Glomerular visceral epithelial cell (primary cell): ENCODE results near the gene OR2A7.
"Not testable (repeated sequence)": the region's sequence is repeated elsewhere in the genome, so short reads cannot be mapped to it uniquely, and the experiment has no call there.

Source experiments
- DNase-seq: peaks from one replicate; pipeline ENCODE4 v3.0.0-alpha.2; 2016; ENCODE audit errors: extremely low spot score

The OR2A7 gene

DNA sequence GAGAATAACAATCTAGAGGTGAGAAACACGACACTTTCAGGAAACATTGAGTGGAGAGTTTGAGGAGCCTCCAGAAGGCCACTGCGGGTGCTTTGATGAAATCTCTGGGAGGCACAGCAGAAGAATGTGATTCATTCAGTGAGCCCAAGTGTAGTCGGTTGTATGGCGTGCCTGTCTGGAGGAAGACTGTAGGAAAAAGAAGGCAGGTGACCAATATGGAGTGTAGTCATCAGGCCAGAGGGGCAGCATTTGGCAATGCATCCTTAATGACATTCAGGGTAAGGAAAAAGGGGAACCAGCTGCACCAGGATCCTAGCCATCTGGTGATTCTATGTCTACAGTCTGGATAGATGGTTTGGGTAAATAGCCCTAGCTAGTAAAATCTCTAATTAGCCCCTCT, 12.3 kb downstream of the OR2A7 start:
- DNase-seq, result not testable (repeated sequence)

GRCh38 chr7:144247674-144248330, 16.8 kb downstream of the OR2A7 start:
- not testable (repeated sequence) for DNase-seq

DNA sequence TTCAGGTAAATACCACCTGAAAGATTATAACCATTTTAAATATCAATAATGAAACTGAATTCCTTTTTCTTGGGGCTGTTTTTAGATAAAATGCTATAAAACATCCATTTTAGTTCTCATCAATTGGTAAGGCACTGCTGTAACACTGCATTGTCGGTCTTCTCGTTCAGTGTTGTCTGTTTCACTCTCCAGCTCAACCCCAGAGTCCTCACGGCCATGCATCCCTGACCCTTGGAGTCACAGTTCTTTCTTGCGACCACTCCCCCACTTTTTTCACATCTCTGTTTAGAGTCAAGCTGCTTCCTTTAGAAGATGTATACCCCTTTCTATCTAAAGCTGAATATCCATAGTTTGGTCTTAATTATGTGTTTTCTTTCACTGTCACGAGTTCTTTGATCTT, 17.6 kb downstream of the OR2A7 start:
- not testable (repeated sequence) for DNase-seq

- not testable (repeated sequence) for DNase-seq
These were observed 19.2 kb downstream of the OR2A7 start for GRCh38 chr7:144245372-144245771.

DNA sequence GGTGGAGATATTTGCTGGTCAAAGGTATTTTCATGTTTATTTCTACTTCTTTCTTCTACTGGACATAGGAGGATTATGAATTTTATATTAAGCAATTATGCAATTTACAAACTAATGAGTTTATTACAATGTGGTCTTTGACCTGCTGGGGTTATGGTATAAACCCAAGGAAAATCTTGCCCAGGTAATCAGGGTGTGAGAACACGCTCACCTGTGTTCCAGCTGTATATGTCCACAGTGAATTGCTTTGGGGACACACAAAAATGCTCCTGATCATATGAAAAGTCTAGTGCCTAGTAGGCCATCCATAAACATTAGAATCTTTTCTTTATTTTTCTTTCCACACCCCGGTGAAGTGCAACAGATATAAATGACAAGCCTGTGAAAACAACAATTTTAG, 25.2 kb downstream of the OR2A7 start, which contains the start of gene OR2A42:
Gene OR2A42 (minus strand): TSS at position 241 of the 400 bp plus-strand sequence. CDS start 6,762 bp downstream, outside the sequence.
- DNase-seq, result not testable (repeated sequence)

- DNase-seq, result not testable (repeated sequence)
These were observed 26.0 kb downstream of the OR2A7 start for GRCh38 chr7:144238530-144239082.

GRCh38 chr7:144233039-144233438, 31.6 kb downstream of the OR2A7 start:
- not testable (repeated sequence) for DNase-seq

- not testable (repeated sequence) for DNase-seq
These were observed 33.6 kb downstream of the OR2A7 start for GRCh38 chr7:144231027-144231426.

GRCh38 chr7:144228810-144229209, 35.8 kb downstream of the OR2A7 start:
- not testable (repeated sequence) for DNase-seq

- not testable (repeated sequence) for DNase-seq
These were observed 37.7 kb downstream of the OR2A7 start for GRCh38 chr7:144226866-144227265.

GRCh38 chr7:144223675-144224074, 40.9 kb downstream of the OR2A7 start:
- not testable (repeated sequence) for DNase-seq

GRCh38 chr7:144220531-144220930, 44.1 kb downstream of the OR2A7 start:
- not testable (repeated sequence) for DNase-seq

- DNase-seq, result not testable (repeated sequence)
These were observed 45.4 kb downstream of the OR2A7 start for GRCh38 chr7:144219149-144219548.

DNA sequence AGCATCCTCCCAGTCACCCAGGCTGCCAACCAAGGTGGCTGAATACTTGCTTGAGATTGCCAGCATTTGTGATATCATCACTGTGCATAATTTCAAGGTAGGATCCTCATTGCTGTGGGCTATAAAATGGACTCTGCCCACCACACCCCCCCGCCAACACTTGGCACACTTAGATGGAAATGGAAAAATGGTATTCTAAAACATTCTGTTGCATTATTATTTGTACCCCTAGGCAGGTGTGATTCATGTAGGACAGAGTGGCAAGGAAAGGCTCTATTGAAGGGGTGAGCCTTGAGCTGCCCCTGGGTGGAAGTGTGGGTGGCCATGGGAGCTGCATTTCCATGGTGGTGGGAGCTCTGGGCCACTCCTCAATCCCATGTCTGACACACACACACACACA, 46.0 kb downstream of the OR2A7 start:
- not testable (repeated sequence) for DNase-seq

DNA sequence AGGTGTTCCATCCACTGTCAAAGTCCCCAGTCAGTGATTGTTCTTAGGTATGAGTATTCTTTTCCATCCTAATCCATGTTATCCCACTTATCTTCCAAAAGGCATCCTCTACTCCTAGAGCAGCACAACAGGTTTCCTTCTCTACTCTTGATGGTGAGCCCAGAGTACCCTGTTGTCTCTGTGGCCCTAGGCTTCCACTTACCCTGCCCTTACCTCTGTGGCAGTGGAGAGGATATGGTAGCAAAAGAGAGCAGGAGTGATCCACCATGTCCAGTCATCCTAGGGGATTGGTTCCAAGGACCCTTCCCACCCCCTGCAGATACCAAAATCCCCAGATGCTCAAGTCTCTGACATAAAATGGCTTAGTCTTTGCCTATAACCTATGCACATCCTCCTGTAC, 47.4 kb downstream of the OR2A7 start:
- DNase-seq, result not testable (repeated sequence)
